GM12864 (cell line): ENCODE results near the gene HTD2.
"Not testable (repeated sequence)": the region's sequence is repeated elsewhere in the genome, so short reads cannot be mapped to it uniquely, and the experiment has no call there.

ENCODE experiments used
- DNase-seq: peaks from one replicate; pipeline ENCODE4 v3.0.0-alpha.2; 2011; ENCODE audit warnings: low read depth
- H3K4me3 ChIP-seq: 2 replicates; pipeline ENCODE4 v1.5.1; 2011; ENCODE audit warnings: mild to moderate bottlenecking, low read depth, low read length, control low read depth
- CTCF ChIP-seq: IDR thresholded peaks from 2 replicates; pipeline ENCODE4 v1.5.1; 2011; ENCODE audit warnings: low read depth, mild to moderate bottlenecking, moderate library complexity, low read length, control low read depth, inconsistent platforms; ENCODE audit errors: missing control alignments

HTD2 gene

GRCh38 chr3:58305882-58306711, at the start of gene HTD2, which contains the start of gene RPP14:
Gene HTD2 (plus strand): TSS chr3:58306520. CDS start chr3:58317614, 11,094 bp downstream.
Gene RPP14 (plus strand): TSS chr3:58306245. CDS start chr3:58310330, 4,085 bp downstream.
- peak within 1 kb of the TSS; percentile 79 for H3K4me3 ChIP-seq
- DNase-seq = peak; percentile 95
- peak; percentile 95 for TF ChIP-seq CTCF

DNA sequence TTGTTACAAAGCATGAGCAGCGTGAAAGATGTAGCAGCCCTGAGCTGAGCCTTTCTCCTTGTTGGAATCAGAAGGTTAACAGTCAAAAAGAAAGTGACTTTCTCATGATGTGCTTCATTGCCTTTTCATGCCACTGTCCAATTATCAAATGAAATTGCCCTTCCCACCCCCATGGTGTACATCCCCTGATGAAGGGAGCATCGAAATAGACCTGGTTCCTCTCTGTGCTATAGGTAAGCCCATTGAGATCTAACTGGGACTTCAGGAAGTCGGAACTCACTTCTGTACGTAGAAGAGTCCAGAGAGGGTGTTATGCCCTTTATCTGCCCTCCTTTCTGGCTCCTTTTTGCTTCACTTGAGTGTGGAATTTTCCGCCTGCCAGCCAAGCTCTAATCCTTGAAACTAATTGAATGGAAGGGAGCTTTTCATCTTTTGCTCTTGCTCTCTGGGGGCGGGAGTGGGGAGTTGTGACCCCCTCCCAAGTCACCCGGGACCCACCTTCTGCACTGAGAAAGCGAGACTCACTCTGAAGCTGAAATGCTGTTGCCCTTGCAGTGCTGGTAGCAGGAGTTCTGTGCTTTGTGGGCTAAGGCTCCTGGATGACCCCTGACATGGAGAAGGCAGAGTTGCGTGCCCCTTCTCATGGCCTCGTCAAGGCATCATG, 47.8 kb upstream of the HTD2 start:
- TF ChIP-seq CTCF = no peak
- DNase-seq = no peak
- H3K4me3 ChIP-seq = no peak overlapping the region

DNA sequence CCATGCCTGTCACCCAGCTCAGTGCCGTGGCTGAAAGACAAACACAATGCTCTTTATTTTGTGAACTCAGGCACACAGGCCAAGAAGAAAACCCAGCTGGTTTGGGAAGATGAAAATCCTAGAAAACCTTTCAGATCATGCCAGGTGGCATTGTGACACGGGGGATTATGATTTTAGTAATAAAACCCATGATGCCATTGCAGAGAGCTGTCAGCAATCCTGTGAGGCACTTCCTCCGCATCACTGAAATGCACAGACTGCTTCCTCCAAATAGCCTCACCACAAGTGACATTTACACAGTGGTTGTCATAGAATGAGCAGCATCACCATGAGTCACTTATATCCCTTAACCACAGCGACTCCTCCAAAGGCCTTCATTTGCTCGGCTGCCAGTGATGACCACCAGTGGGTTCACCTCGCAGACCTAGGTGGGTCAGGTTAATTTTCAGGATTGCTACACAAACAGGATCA, 46.0 kb upstream of the HTD2 start:
- no peak for DNase-seq
- no peak for TF ChIP-seq CTCF

GRCh38 chr3:58260733-58261132, 45.6 kb upstream of the HTD2 start:
- no peak overlapping the region for H3K4me3 ChIP-seq
- no peak for TF ChIP-seq CTCF
- DNase-seq = no peak

More for the DNA sequence above, 46.0 kb upstream of the HTD2 start:
- H3K4me3 ChIP-seq = no peak overlapping the region

DNA sequence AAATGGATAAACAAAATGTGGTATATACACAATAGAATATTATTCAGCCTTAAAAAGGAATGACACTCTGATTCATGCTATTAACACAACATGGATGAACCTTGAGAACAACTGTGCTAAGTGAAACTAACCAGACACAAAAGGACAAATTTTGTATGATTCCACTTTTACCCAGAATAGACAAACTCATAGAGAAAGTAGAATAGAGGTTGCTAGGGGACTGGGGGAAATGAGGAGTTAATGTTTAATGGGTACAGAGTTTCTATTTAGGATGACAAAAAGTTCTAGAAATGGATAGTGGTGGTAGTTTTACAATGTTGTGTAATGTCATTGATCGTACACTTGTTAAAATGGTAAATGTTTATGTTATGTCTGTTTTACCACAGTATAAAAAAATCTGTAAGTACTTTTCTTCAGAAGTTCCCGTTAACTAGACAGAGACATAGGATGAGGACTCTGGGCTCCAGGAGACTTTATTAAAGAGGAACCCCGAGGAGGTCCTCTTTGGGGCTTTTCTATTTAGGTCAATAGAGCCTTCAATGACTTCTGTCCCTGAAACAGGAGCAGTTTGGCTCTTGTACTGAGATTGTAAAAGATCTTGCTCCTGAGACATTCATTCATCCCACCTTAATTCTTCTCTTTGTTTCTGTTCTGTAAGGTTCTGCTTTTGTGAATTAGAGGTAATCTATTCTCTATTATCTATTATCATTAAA, 44.2 kb upstream of the HTD2 start:
- no peak for DNase-seq
- no peak overlapping the region for H3K4me3 ChIP-seq
- TF ChIP-seq CTCF = no peak

GRCh38 chr3:58266577-58266976, 39.7 kb upstream of the HTD2 start:
- no peak for DNase-seq
- TF ChIP-seq CTCF = no peak

GRCh38 chr3:58267543-58267942, 38.8 kb upstream of the HTD2 start:
- DNase-seq, H3K4me3 ChIP-seq: not testable (repeated sequence)

More at GRCh38 chr3:58266577-58266976, 39.7 kb upstream of the HTD2 start:
- H3K4me3 ChIP-seq = no peak overlapping the region
